HepG2 (cell line): ENCODE results near the gene WBP1. TPM values are rescaled to one million over a fixed set of nuclear protein-coding genes. Genes with fewer than 3 reads are reported as not detected.
A peak's percentile ranks its signal among the peaks of the same experiment; 100 is the strongest.

Experiments used
- ATAC-seq: fragments of 200-7000 bp; cut with Tn5 transposase; 3 replicates; pipeline ENCODE4 v1.9.1; 2020; ENCODE audit warnings: mild to moderate bottlenecking, moderate library complexity
- BruUV-seq: library from RNA; stranded (reverse); fragments of 400-500 nt; replicated peaks from 2 replicates; lab custom pipeline; 2021; lab: Mats Ljungman, UMichigan
- CTCF ChIA-PET: fragments of 300-600 bp; formaldehyde crosslinking; extraction: SDS; loops from one replicate; lab custom pipeline; 2021; ENCODE audit warnings: low total read pairs, inconsistent platforms, low intra/inter-chr PET ratio; lab: Yijun Ruan, JAX
- POLR2A ChIA-PET: fragments of 350-600 bp; sonication (Branson Sonifier 250); formaldehyde crosslinking; loops from one replicate; lab custom pipeline; 2020; ENCODE audit warnings: antibody characterized with exemption, inconsistent platforms; lab: Yijun Ruan, JAX
- DNase-seq: peaks from one replicate; pipeline ENCODE4 v3.0.0-alpha.2; 2015; ENCODE audit warnings: low spot score
- FAIRE-seq: peaks from 3 replicates; lab custom pipeline; 2011; peaks lifted over from hg19 to GRCh38; lab: Jason Lieb, UNC
- H2AFZ ChIP-seq: one replicate; pipeline ENCODE4 v1.6.1; 2011; ENCODE audit warnings: low read length, inconsistent platforms
- H3K27ac ChIP-seq: fragments of 300-600 bp; 3 replicates; pipeline ENCODE4 v1.8.0; 2011; ENCODE audit warnings: mixed run types, mild to moderate bottlenecking, mixed read lengths, low read length, inconsistent platforms; ENCODE audit not compliant: insufficient read depth; ENCODE audit errors: extremely low read length
- H3K27me3 ChIP-seq, 2 experiments: fragments of 200-600 bp in 1 of 2; 2 replicates in 1 of 2; 3 replicates in 1 of 2; pipeline versions ENCODE4 v1.6.0 to v1.8.0; 2011; ENCODE audit warnings: low read length in 2 of 2, mild to moderate bottlenecking in 2 of 2, moderate library complexity in 2 of 2, inconsistent platforms in 1 of 2; ENCODE audit not compliant: insufficient read depth in 2 of 2, control insufficient read depth in 1 of 2
- H3K36me3 ChIP-seq, 2 experiments: fragments of 200-600 bp in 1 of 2; replicated peaks in 1 of 2; 2 replicates in 1 of 2; 3 replicates in 1 of 2; pipeline versions ENCODE4 v1.5.1 to v1.8.0; 2011; ENCODE audit warnings: low read length in 2 of 2, inconsistent platforms in 1 of 2; ENCODE audit not compliant: insufficient read depth in 2 of 2, control insufficient read depth in 1 of 2
- H3K4me1 ChIP-seq: 2 replicates; pipeline ENCODE4 v1.5.1; 2012; ENCODE audit warnings: low read length, inconsistent platforms; ENCODE audit not compliant: insufficient read depth
- H3K4me2 ChIP-seq: 2 replicates; pipeline ENCODE4 v1.6.0; 2011; ENCODE audit warnings: low read depth, low read length, inconsistent platforms
- H3K4me3 ChIP-seq, 3 experiments: fragments of 200-600 bp in 1 of 3; sonication (generic), shearing (Covaris generic) in 1 of 3; replicated peaks in 1 of 3; 2 replicates each; pipeline ENCODE4 v1.5.1; 2011 to 2016; ENCODE audit warnings: low read length in 3 of 3, inconsistent platforms in 2 of 3, low read depth in 2 of 3, mild to moderate bottlenecking in 2 of 3, control low read depth in 1 of 3, mixed read lengths in 1 of 3; ENCODE audit not compliant: insufficient read depth in 1 of 3
- H3K79me2 ChIP-seq: one replicate; pipeline ENCODE4 v1.6.1; 2011; ENCODE audit warnings: low read length, inconsistent platforms; ENCODE audit not compliant: insufficient read depth
- H3K9ac ChIP-seq: 2 replicates; pipeline ENCODE4 v1.6.0; 2011; ENCODE audit warnings: mild to moderate bottlenecking, low read depth, low read length, inconsistent platforms; ENCODE audit not compliant: insufficient read depth
- H3K9me3 ChIP-seq: 2 replicates; pipeline ENCODE4 v1.5.1; 2012; ENCODE audit warnings: mild to moderate bottlenecking, low read length
- H4K20me1 ChIP-seq: 2 replicates; pipeline ENCODE4 v1.6.0; 2011; ENCODE audit warnings: inconsistent platforms, mild to moderate bottlenecking, low read length, moderate library complexity; ENCODE audit not compliant: insufficient read depth
- MBNL3 ChIP-seq: fragments of 250-450 bp; sonication (Bioruptor Pico); conservative IDR thresholded peaks from 2 replicates; pipeline ENCODE4 v1.8.0; 2022; ENCODE audit warnings: mild to moderate bottlenecking, inconsistent platforms
- POLR2G ChIP-seq: fragments of 200-400 bp; formaldehyde crosslinking; IDR thresholded peaks from 2 replicates; pipeline ENCODE4 v1.6.1; 2018; ENCODE audit warnings: mild to moderate bottlenecking, low read depth, low read length, moderate library complexity
- RORA ChIP-seq: sonication (generic); formaldehyde crosslinking; IDR thresholded peaks from 2 replicates; pipeline ENCODE4 v1.5.0; 2020; ENCODE audit warnings: mild to moderate bottlenecking, missing genetic modification reagents, moderate library complexity
- TEAD3 ChIP-seq: optimal IDR thresholded peaks from 2 replicates; pipeline ENCODE3; 2016; ENCODE audit warnings: borderline replicate concordance
- ZNF468 ChIP-seq: sonication (generic); formaldehyde crosslinking; IDR thresholded peaks from 2 replicates; pipeline ENCODE4 v1.8.0; 2022; ENCODE audit warnings: mild to moderate bottlenecking, moderate library complexity, missing genetic modification reagents
- ZNF737 ChIP-seq: sonication (generic); formaldehyde crosslinking; IDR thresholded peaks from 2 replicates; pipeline ENCODE4 v1.5.0; 2020; ENCODE audit warnings: missing genetic modification reagents, mild to moderate bottlenecking, borderline replicate concordance
- ZNF747 ChIP-seq: sonication (generic); formaldehyde crosslinking; IDR thresholded peaks from 2 replicates; pipeline ENCODE4 v1.8.1; 2023; ENCODE audit warnings: missing genetic modification reagents, mild to moderate bottlenecking, borderline replicate concordance
- WGBS: methylation state at CpG from one replicate; pipeline ENCODE4 v1.1.6; 2017; ENCODE audit warnings: low lambda C conversion rate; 5-methylcytosine and 5-hydroxymethylcytosine counted together
- in situ Hi-C: cut with HindIII; loops from 2 replicates; pipeline ENCODE4 v1.10.0; 2017; ENCODE audit warnings: low pct_unique_long_range_greater_than_20kb; ENCODE audit not compliant: extremely low pct_ligation_motif_present
- intact Hi-C: fragments of 100-400 bp; cut with micrococcal nuclease; formaldehyde crosslinking; loops from one replicate; pipeline ENCODE4 v1.10.0; 2022; ENCODE audit not compliant: unreplicated experiment
- polyA plus RNA-seq, 8 experiments: library from polyadenylated mRNA; depleted of rRNA in 3 of 8; stranded (reverse) in 7 of 8; unstranded in 1 of 8; fragments of >200 nt; fragmentation: Illumina TruSeq in 4 of 8; extraction: Trizol in 4 of 8; gene quantifications; 2 replicates each; pipeline versions ENCODE4 v1.2.1 to v1.2.3, GENCODE V29; 2011 to 2016; ENCODE audit warnings: low read depth in 4 of 8, missing spikeins in 1 of 8, mixed read lengths in 1 of 8; ENCODE audit not compliant: insufficient read depth in 1 of 8
- total RNA-seq, 5 experiments: library from RNA; depleted of rRNA; stranded (reverse); fragments of >200 nt; fragmentation: Illumina TruSeq; extraction: Trizol; gene quantifications; 2 replicates each; pipeline ENCODE4 v1.2.3, GENCODE V29; 2016; ENCODE audit warnings: low read depth in 1 of 5
- TF ChIP-seq, protein P1 (sequence below): IDR thresholded peaks from 2 replicates; pipeline ENCODE4 v1.6.1; 2016; ENCODE audit warnings: missing biosample characterization, missing genetic modification reagents, low read depth
- TF ChIP-seq, protein P2 (sequence below): sonication (generic); formaldehyde crosslinking; IDR thresholded peaks from 2 replicates; pipeline ENCODE4 v1.9.0; 2021; ENCODE audit warnings: missing genetic modification reagents, mild to moderate bottlenecking, borderline replicate concordance
- TF ChIP-seq, protein P3 (sequence below): sonication (generic); formaldehyde crosslinking; conservative IDR thresholded peaks from 2 replicates; pipeline ENCODE4 v1.4.0; 2020; ENCODE audit warnings: missing genetic modification reagents
- TF ChIP-seq, protein P4 (sequence below): sonication (generic); formaldehyde crosslinking; IDR thresholded peaks from 2 replicates; pipeline ENCODE4 v1.5.0; 2020; ENCODE audit warnings: missing genetic modification reagents

Gene WBP1
- total and polyA plus RNA-seq, 2 of the 13 experiments (the other 11 are each of a cell fraction or from before 2014, with no cell fraction given), result 38.8 to 85.7 TPM

DNA sequence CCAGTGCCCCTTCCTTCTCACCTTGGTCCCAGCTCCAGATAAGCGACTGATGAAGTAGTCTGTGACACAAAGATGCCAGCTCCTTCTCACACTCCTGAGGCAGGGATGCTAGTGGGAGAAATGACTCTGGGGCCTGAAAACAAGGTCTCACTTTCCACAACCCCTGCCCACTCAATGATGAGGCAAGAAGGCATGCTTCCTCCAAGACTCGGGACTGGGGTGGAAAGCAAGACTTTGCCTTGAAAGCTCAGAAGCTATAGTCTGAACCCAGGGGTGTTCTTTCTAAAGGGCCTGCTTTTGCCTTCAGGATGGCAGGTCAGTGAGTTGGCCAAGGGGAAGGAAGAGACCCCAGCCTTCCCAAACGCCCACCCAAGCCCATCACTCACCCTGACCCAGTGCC lies 23.2 kb downstream of the WBP1 start:
- in situ Hi-C loops (loop anchor here (5.0 kb wide), 1 partner anchor 101 kb away; no protein-coding TSS in a partner anchor), intact Hi-C loops (no loop called here)
- Histone ChIP-seq H3K36me3 (peaks cover 2 to 11% of the 10 kb centered on the region in 2 experiments; a peak in 4 of 5 replicates), H3K27me3 (no peaks in the 10 kb centered on the region; a peak in 1 of 5 replicates), H3K27ac (peak overlapping the region; percentile 89), H3K9ac (peak overlapping the region; percentile 91), H3K9me3 (no peaks in the 10 kb centered on the region), H3K4me1 (peaks cover 71% of the 10 kb centered on the region), H3K4me2 (peak overlapping the region; percentile 78), H3K79me2 (peaks cover 51% of the 10 kb centered on the region), H4K20me1 (no peaks in the 10 kb centered on the region), H2AFZ (no peak overlapping the region), H3K4me3 (peak overlapping the region; percentile 82 to 87 (median 83))
- POLR2A ChIA-PET, result interaction anchor here (0.7 to 20.6 kb wide), 18 partner anchors 8 to 51 kb away, joined by 3 to 795 read pairs (median 13); partner anchors contain the start of genes AUP1, DQX1, HTRA2 and INO80B
- CTCF ChIA-PET, result no interaction called here
- BruUV-seq, result no TSS peak
- FAIRE-seq (no peak), ATAC-seq (no peak), DNase-seq (no peak)
- WGBS, result 21% methylated on average over 3 of the region's 3 CpGs
- TF ChIP-seq RORA (no peak), POLR2G (no peak), TEAD3 (peak; percentile 9), ZNF747 (no peak), MBNL3 (no peak), ZNF737 (CRISPR knock-in tag) (0 out of 2 replicates have a peak, but pooled peaks have one; percentile 66), ZNF468 (CRISPR knock-in tag) (no peak)
- TF ChIP-seq, protein P1, sequence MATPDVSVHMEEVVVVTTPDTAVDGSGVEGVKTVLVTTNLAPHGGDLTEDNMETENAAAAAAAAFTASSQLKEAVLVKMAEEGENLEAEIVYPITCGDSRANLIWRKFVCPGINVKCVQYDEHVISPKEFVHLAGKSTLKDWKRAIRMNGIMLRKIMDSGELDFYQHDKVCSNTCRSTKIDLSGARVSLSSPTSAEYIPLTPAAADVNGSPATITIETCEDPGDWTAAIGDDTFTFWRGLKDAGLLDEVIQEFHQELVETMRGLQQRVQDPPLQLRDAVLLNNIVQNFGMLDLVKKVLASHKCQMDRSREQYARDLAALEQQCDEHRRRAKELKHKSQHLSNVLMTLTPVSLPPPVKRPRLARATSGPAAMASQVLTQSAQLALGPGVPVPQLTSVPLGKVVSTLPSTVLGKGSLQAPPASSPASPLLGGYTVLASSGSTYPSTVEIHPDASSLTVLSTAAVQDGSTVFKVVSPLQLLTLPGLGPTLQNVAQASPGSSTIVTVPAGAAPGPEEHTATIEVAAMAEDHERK (CRISPR knock-in tag), result no peak
- TF ChIP-seq, protein P2, sequence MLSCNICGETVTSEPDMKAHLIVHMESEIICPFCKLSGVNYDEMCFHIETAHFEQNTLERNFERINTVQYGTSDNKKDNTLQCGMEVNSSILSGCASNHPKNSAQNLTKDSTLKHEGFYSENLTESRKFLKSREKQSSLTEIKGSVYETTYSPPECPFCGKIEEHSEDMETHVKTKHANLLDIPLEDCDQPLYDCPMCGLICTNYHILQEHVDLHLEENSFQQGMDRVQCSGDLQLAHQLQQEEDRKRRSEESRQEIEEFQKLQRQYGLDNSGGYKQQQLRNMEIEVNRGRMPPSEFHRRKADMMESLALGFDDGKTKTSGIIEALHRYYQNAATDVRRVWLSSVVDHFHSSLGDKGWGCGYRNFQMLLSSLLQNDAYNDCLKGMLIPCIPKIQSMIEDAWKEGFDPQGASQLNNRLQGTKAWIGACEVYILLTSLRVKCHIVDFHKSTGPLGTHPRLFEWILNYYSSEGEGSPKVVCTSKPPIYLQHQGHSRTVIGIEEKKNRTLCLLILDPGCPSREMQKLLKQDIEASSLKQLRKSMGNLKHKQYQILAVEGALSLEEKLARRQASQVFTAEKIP (CRISPR knock-in tag), result no peak
- TF ChIP-seq, protein P3, sequence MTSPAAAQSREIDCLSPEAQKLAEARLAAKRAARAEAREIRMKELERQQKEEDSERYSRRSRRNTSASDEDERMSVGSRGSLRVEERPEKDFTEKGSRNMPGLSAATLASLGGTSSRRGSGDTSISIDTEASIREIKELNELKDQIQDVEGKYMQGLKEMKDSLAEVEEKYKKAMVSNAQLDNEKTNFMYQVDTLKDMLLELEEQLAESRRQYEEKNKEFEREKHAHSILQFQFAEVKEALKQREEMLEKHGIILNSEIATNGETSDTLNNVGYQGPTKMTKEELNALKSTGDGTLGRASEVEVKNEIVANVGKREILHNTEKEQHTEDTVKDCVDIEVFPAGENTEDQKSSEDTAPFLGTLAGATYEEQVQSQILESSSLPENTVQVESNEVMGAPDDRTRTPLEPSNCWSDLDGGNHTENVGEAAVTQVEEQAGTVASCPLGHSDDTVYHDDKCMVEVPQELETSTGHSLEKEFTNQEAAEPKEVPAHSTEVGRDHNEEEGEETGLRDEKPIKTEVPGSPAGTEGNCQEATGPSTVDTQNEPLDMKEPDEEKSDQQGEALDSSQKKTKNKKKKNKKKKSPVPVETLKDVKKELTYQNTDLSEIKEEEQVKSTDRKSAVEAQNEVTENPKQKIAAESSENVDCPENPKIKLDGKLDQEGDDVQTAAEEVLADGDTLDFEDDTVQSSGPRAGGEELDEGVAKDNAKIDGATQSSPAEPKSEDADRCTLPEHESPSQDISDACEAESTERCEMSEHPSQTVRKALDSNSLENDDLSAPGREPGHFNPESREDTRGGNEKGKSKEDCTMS (CRISPR knock-in tag), result no peak
- TF ChIP-seq, protein P4, sequence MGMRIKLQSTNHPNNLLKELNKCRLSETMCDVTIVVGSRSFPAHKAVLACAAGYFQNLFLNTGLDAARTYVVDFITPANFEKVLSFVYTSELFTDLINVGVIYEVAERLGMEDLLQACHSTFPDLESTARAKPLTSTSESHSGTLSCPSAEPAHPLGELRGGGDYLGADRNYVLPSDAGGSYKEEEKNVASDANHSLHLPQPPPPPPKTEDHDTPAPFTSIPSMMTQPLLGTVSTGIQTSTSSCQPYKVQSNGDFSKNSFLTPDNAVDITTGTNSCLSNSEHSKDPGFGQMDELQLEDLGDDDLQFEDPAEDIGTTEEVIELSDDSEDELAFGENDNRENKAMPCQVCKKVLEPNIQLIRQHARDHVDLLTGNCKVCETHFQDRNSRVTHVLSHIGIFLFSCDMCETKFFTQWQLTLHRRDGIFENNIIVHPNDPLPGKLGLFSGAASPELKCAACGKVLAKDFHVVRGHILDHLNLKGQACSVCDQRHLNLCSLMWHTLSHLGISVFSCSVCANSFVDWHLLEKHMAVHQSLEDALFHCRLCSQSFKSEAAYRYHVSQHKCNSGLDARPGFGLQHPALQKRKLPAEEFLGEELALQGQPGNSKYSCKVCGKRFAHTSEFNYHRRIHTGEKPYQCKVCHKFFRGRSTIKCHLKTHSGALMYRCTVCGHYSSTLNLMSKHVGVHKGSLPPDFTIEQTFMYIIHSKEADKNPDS (CRISPR knock-in tag), result no peak
